OCI-LY1 (cell line): Measurements from ENCODE around the gene RANBP10.

Source experiments
- H2AFZ ChIP-seq: fragments of 200-600 bp; sonication (generic), shearing (Covaris generic); 2 replicates; pipeline ENCODE4 v1.6.0; 2014; ENCODE audit warnings: antibody characterized with exemption, mild to moderate bottlenecking, low read length
- H3F3A ChIP-seq: fragments of 200-600 bp; sonication (generic), shearing (Covaris generic); 2 replicates; pipeline ENCODE4 v1.6.0; 2014; ENCODE audit warnings: mild to moderate bottlenecking, antibody characterized with exemption, low read length, moderate library complexity; ENCODE audit not compliant: insufficient read depth
- H3K27ac ChIP-seq: fragments of 200-600 bp; sonication (generic); 2 replicates; pipeline ENCODE4 v1.5.1; 2014; ENCODE audit warnings: low read length, mixed run types, mild to moderate bottlenecking, low read depth; ENCODE audit not compliant: poor library complexity, severe bottlenecking
- H3K27me3 ChIP-seq: fragments of 200-600 bp; sonication (generic); 2 replicates; pipeline ENCODE4 v1.6.0; 2014; ENCODE audit warnings: antibody characterized with exemption, mild to moderate bottlenecking, low read length, moderate library complexity; ENCODE audit not compliant: insufficient read depth
- H3K36me3 ChIP-seq: fragments of 200-600 bp; sonication (generic); 2 replicates; pipeline ENCODE4 v1.6.1; 2014; ENCODE audit warnings: mild to moderate bottlenecking, antibody characterized with exemption, low read length, moderate library complexity, mixed read lengths; ENCODE audit not compliant: insufficient read depth
- H3K4me1 ChIP-seq: fragments of 200-600 bp; sonication (generic); 2 replicates; pipeline ENCODE4 v1.5.1; 2014; ENCODE audit warnings: mild to moderate bottlenecking, low read length, moderate library complexity; ENCODE audit not compliant: insufficient read depth, severe bottlenecking
- H3K4me2 ChIP-seq: fragments of 200-600 bp; sonication (generic), shearing (Covaris generic); 2 replicates; pipeline ENCODE4 v1.6.1; 2014; ENCODE audit warnings: low read length
- H3K4me3 ChIP-seq: fragments of 200-600 bp; sonication (generic); 2 replicates; pipeline ENCODE4 v1.5.1; 2014; ENCODE audit warnings: low read length, low read depth, mild to moderate bottlenecking, mixed read lengths; ENCODE audit not compliant: poor library complexity, severe bottlenecking
- H3K79me2 ChIP-seq: fragments of 200-600 bp; shearing (Covaris generic); 2 replicates; pipeline ENCODE4 v1.6.1; 2016; ENCODE audit warnings: mixed run types, low read length, mixed read lengths; ENCODE audit not compliant: insufficient read depth
- H3K9ac ChIP-seq: fragments of 200-600 bp; sonication (generic), shearing (Covaris generic); 2 replicates; pipeline ENCODE4 v1.6.1; 2014; ENCODE audit warnings: mild to moderate bottlenecking, low read length, mixed read lengths
- H3K9me2 ChIP-seq: fragments of 200-600 bp; sonication (generic), shearing (Covaris generic); 2 replicates; pipeline ENCODE4 v1.6.1; 2014; ENCODE audit warnings: low read depth, mild to moderate bottlenecking, low read length, mixed read lengths
- H3K9me3 ChIP-seq: fragments of 200-600 bp; shearing (Covaris generic); 2 replicates; pipeline ENCODE4 v1.6.1; 2014; ENCODE audit warnings: low read length, mixed read lengths
- H4K20me1 ChIP-seq: fragments of 200-600 bp; sonication (generic), shearing (Covaris generic); 2 replicates; pipeline ENCODE4 v1.6.0; 2016; ENCODE audit warnings: mild to moderate bottlenecking, low read length; ENCODE audit not compliant: insufficient read depth
- EZH2 ChIP-seq: fragments of 200-600 bp; sonication (generic), shearing (Covaris generic); IDR thresholded peaks from 2 replicates; pipeline ENCODE4 v1.8.0; 2017; ENCODE audit warnings: borderline replicate concordance, mixed run types, mild to moderate bottlenecking, antibody characterized with exemption, low read length, moderate library complexity, mixed read lengths
- TF ChIP-seq, protein P1 (sequence below): fragments of 200-600 bp; sonication (generic), shearing (Covaris generic); IDR thresholded peaks from 2 replicates; pipeline ENCODE4 v1.5.1; 2017; ENCODE audit warnings: mild to moderate bottlenecking, antibody characterized with exemption, low read length, moderate library complexity, mixed read lengths

RANBP10 gene

DNA sequence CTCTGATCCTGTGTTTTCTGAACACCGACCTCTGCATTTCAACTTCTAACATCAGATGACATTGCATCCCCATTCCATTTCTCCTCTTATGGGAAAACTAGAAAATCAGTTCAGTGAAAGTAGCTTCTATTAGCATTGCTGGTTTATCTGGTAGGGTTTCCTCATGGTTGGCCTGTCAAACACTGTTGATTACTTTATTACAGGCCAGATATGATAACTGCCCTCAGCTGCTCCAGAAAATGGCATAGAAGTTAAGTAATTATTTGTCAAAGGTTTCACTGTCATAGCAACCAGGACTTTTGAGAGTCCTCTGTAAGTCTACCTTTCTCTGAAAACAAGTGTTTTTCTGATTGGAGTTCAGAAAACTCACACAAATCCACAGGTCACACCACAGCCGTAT is 90.3 kb downstream of the RANBP10 start:
- no peaks in the 10 kb centered on the region; the same call in 1 of the 2 replicates for H3F3A ChIP-seq
- no peaks in the 10 kb centered on the region for H3K9me3 ChIP-seq
- peak overlapping the region; percentile 19 for H3K27ac ChIP-seq
- peaks cover 63% of the 10 kb centered on the region for H3K79me2 ChIP-seq
- no peak overlapping the region for H3K4me3 ChIP-seq
- H3K4me1 ChIP-seq: peaks cover 44% of the 10 kb centered on the region
- no peaks in the 10 kb centered on the region for H3K27me3 ChIP-seq
- H2AFZ ChIP-seq: no peak overlapping the region
- no peaks in the 10 kb centered on the region for H3K9me2 ChIP-seq
- H3K4me2 ChIP-seq: peak overlapping the region; percentile 7; the same call in 1 of the 2 replicates
- TF ChIP-seq, protein P1, sequence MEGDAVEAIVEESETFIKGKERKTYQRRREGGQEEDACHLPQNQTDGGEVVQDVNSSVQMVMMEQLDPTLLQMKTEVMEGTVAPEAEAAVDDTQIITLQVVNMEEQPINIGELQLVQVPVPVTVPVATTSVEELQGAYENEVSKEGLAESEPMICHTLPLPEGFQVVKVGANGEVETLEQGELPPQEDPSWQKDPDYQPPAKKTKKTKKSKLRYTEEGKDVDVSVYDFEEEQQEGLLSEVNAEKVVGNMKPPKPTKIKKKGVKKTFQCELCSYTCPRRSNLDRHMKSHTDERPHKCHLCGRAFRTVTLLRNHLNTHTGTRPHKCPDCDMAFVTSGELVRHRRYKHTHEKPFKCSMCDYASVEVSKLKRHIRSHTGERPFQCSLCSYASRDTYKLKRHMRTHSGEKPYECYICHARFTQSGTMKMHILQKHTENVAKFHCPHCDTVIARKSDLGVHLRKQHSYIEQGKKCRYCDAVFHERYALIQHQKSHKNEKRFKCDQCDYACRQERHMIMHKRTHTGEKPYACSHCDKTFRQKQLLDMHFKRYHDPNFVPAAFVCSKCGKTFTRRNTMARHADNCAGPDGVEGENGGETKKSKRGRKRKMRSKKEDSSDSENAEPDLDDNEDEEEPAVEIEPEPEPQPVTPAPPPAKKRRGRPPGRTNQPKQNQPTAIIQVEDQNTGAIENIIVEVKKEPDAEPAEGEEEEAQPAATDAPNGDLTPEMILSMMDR: no peak
- TF ChIP-seq EZH2: no peak
- H3K9ac ChIP-seq: no peak overlapping the region
- no peaks in the 10 kb centered on the region for H4K20me1 ChIP-seq
- H3K36me3 ChIP-seq: peaks cover 12% of the 10 kb centered on the region

DNA sequence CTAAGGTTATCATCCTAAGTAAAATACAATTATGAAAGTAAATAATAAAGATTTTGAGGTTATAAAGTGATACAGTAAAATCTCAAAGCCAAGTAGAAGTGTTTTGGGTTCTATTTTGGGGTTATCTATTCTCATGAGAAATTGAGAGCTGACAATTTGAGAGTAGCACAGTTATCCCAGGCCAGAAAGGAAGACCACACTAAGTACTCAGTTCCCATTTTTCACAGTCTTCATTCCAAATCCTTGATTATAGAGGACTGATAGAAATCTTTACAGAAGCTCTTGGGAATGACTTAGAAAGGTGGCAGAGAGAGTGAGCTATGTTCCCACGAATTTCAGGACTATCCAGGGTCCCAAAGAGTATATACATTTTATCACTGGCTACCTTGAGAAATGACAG is 91.8 kb downstream of the RANBP10 start:
- Histone ChIP-seq H3K4me2 (no peak overlapping the region), H3K9me2 (no peaks in the 10 kb centered on the region)

DNA sequence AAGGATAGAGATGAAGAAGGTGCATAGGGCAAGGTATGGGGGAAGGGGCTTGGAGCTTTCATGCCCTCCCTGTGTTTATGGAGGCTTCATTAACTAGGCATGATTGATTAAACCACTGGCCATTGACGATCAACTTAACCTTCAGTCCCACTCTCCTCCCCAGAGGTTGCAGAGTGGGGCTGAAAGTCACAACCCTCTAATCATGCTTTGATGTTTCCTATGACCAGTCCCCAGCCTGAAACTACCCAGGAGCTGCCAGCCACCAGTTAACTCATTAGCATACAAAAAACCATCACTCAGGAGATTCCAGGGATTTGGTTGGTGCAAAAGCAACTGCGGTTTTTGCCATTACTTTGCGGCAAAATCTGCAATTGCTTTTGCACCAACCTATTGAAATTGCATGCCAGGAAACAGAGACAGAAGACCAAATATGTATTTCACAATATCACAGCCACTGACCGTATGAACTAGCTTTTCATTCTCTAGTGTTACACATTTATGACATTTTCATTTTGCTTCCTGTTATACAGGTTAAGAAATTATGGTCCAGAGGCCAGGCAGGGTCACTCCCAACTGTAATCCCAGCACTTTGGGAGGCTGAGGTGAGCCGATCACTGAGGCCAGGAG is 92.6 kb downstream of the RANBP10 start:
- H3F3A ChIP-seq: no peaks in the 10 kb centered on the region
- H3K36me3 ChIP-seq: peaks cover 12% of the 10 kb centered on the region
- H3K4me3 ChIP-seq: no peak overlapping the region
- peaks cover 69% of the 10 kb centered on the region for H3K79me2 ChIP-seq
- H3K27me3 ChIP-seq: no peaks in the 10 kb centered on the region
- no peak for TF ChIP-seq EZH2
- TF ChIP-seq, protein P1: no peak
- H2AFZ ChIP-seq: no peak overlapping the region
- H3K4me1 ChIP-seq: peaks cover 35% of the 10 kb centered on the region
- no peaks in the 10 kb centered on the region for H3K9me2 ChIP-seq
- no peaks in the 10 kb centered on the region for H3K9me3 ChIP-seq
- H4K20me1 ChIP-seq: no peaks in the 10 kb centered on the region
- H3K4me2 ChIP-seq: no peak overlapping the region
- no peak overlapping the region for H3K9ac ChIP-seq
- no peak overlapping the region for H3K27ac ChIP-seq

More for the DNA sequence above, 91.8 kb downstream of the RANBP10 start:
- H3K9me3 ChIP-seq: no peaks in the 10 kb centered on the region
- H4K20me1 ChIP-seq: no peaks in the 10 kb centered on the region
- H3F3A ChIP-seq: no peaks in the 10 kb centered on the region
- H3K36me3 ChIP-seq: peaks cover 12% of the 10 kb centered on the region
- no peak overlapping the region for H3K9ac ChIP-seq
- no peak overlapping the region for H2AFZ ChIP-seq
- peaks cover 35% of the 10 kb centered on the region for H3K4me1 ChIP-seq
- no peak overlapping the region for H3K4me3 ChIP-seq
- peaks cover 64% of the 10 kb centered on the region for H3K79me2 ChIP-seq
- TF ChIP-seq, protein P1: no peak
- no peak for TF ChIP-seq EZH2
- H3K27me3 ChIP-seq: no peaks in the 10 kb centered on the region
- H3K27ac ChIP-seq: no peak overlapping the region
